Hypothalamus (tissue), 51 donors: ENCODE results near the gene SMIM17.
A peak's percentile ranks its signal among the peaks of the same experiment; 100 is the strongest.

Experiments
- DNase-seq, 51 donors: peaks; one replicate each; lab custom pipeline; 2025; lab: John Stamatoyannopoulos, UW

SMIM17 gene

DNA sequence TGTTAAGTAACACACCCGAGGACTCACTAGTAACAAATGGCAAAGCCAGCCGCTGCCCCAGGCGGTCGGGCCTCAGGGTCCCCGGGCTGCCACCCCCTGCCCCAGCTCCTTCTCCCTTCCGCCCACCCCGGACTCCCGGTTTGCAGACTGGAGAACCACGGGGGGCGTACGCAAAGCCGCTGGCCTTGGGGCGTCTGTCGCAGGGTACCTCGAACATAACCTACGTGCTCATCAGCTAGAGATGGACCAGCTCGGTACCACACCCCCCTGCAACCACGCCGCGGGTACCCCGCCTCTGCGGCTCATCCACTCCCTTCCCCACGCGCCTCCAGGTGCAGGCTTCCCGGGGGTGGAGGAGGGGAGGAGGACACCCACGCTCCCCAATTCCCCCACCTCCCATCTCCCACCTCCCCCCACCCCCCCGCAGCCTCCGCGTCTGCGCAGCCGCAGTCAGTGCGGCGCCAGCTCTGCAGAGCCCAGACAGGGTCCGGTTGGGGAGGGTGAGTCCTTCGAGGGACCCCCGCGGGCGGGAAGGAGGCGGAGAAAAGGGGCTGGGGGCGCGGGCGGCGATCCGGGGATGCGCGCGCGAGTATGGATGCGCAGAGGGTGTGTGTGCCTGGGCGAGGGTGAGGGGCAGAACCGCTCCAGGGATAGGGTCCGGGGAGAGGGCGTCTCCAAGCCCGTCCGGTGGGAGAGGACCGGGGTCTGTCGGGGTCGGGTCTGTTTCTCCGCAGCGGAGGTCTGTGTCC lies at the start of gene SMIM17:
Gene SMIM17 (plus strand): TSS at position 449 of the 749 bp plus-strand sequence. CDS start 2,509 bp downstream, outside the sequence.
- peak in 3 of 51 donors; percentile 19 to 42 (median 26) for DNase-seq

DNA sequence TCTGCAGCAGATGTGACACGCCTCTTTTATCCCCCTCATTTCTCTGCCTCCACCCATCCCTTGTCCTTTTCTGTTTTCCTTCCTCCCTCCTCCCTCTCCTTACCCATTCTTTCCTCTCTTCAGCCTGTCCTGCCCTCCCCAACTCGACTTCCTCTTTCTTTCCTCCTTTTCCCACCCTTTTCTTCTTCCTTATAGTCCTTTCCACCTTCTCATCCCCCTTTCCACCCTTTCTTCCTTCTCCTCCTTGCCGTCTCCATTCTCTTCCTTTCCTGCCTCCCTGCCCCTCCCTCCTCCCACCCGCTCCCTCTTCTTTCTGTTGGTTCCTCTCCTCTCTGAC lies 48.5 kb upstream of the SMIM17 start:
- DNase-seq, result no peak

DNA sequence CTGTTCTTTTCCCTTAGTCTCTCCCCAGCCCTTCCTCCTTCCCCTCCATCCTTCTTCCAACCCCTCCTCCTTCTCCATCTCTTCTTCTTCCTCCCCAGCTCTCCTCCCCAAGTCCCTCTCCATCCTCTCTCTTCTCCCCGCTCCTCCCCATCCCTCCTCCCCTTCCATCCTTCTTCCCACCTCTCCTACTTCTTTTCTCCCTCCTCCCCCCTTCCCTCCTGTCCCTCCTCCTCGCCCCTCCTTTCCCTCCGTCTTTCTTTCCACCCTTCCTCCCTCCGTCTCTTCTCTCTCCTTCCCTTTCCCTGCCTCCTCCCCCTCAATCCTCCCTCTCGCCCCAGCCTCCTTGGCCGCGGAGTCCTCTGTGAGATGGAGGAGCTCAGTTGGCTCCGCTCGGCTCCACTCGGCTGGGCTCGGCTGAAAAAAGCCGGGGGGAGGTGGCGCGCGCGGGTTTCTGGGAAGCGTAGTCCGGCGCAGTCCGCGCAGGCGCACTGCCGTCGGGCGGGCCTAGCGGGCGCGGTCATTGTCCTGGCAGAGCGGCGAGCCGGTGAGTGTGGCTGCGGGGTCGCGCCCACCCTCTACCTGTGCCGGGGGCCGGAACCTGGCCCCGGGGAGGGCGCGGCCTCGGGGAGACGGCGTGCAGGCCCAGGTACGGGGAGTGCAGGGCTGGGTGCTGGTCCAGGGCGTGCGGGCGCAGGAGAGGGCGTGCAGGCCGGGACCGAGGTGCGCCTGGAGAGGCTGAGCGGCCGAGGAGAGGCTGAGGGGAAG lies 48.0 kb upstream of the SMIM17 start, which contains the start of gene ZNF71:
Gene ZNF71 (plus strand): TSS at position 520 of the 765 bp plus-strand sequence. CDS start 6,257 bp downstream, outside the sequence.
- peak; percentile 24 to 91 (median 80) for DNase-seq

- DNase-seq, result no peak
Measured at GRCh38 chr19:56595548-56595899, 47.4 kb upstream of the SMIM17 start.

GRCh38 chr19:56596676-56597075 lies 46.3 kb upstream of the SMIM17 start:
- DNase-seq, result no peak

DNA sequence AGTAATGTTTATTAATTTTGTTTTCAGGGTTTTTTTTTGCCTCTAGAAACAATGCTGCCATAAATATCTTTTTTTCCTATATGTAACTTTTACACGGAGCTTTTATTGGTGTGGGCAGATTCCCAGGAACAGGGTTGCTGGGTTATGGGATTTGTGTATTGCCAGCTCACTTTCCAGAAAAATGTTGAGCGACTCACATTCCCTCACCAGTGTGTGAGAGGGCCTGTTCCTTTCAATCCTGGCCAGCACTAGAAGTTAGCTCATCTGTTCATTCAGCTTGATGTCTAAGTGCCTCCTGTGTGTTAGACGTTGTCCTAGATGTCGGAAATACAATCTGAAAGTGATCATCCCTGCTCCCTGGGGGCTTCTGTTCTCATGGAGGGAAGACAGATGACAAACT lies 45.3 kb upstream of the SMIM17 start:
- no peak for DNase-seq

DNA sequence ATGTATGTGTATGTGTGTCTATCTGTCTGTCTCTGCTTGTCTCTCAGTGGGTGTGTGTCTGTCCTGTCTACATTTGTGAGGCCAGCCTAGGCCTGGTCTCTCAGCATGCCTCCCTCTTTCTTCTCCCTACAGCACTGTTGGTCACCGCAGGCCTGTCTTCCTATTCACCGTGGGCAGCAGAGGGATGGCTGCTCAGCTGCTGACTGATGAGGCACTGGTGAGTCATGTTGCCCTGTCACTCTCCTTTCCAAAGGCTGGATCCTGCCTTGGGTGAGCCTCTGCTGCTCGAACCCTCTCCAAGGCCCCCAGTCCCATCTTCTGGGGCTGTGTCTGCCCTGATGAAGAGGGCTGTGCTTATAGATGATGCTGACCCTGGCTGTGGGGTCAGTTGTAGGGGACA lies 41.6 kb upstream of the SMIM17 start:
- peak in 1 of 51 donors; percentile 39 for DNase-seq

- peak in 29 of 51 donors; percentile 4 to 76 (median 36) for DNase-seq
Measured at GRCh38 chr19:56603829-56604228, 39.1 kb upstream of the SMIM17 start.

- no peak for DNase-seq
Measured at GRCh38 chr19:56608274-56608964, 34.5 kb upstream of the SMIM17 start.

- no peak for DNase-seq
Measured at GRCh38 chr19:56611288-56611687, 31.7 kb upstream of the SMIM17 start.

DNA sequence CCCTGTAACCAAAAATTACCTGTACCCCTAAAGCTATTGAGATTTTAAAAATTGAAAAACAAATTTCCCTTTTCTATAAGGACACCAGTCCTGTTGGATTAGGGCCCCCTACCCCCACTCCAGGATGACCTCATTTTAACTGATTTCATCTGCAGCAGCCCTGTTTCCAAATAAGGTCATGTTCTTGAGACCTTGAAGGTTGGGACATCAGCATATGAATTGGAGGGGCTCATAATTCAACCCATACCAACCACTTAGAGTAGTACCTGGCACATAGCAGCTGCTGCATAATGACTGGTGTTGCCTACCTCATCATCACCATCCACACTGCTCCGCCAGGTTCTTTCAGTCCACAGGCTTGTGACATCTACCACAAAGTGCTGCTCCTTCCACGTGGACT lies 30.2 kb upstream of the SMIM17 start:
- DNase-seq, result no peak

- DNase-seq, result no peak
Measured at GRCh38 chr19:56613639-56614038, 29.3 kb upstream of the SMIM17 start.

DNA sequence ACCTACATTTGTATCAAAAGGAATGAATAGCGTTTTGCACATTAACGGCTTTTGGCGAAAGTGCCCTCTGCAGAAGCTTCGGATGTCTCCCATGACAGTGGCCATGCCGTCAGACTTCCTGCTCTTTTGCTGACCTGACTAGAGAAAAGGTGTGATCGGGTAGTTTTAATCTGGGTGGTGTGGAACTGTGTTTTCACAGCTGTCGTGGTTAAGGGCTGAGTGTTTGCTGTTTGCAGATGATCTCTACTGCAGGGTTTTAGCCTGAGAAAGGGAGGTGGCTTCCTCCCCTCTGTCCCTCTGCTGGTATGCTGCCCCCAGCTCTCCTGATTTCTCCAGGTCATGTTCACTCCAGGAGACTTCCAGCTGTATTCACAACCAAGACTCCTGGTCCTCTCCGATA lies 25.4 kb upstream of the SMIM17 start:
- DNase-seq, result no peak

- DNase-seq, result no peak
Measured at GRCh38 chr19:56619121-56619520, 23.8 kb upstream of the SMIM17 start.

DNA sequence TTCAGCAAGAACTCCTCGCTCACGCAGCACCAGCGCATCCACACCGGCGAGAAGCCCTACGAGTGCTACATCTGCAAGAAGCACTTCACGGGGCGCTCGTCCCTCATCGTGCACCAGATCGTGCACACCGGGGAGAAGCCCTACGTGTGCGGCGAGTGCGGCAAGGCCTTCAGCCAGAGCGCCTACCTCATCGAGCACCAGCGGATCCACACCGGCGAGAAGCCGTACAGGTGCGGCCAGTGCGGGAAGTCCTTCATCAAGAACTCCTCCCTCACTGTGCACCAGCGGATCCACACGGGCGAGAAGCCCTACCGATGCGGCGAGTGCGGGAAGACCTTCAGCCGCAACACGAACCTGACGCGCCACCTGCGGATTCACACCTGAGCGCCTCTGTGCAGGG lies 20.6 kb upstream of the SMIM17 start:
- DNase-seq, result no peak

- DNase-seq, result no peak
Measured at GRCh38 chr19:56623006-56623405, 20.0 kb upstream of the SMIM17 start.

DNA sequence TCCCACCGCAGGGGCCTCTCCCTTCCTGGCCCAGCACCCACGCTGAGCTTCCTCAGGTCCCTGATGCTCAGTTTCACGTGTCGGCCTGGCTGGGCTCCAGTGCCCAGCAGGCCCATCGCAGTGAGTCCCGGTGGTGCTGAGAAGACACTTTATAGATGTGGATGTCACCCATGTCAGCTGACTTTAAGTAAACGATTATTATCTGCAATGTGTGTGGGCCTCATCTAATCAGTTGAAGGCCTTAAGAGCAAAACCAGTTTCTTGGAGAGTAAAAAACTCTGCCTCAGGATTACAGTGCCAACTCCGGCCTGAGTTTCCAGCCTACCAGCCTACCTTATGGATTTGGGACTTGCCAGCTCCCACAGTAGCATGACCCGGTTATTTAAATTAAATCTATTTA lies 17.3 kb upstream of the SMIM17 start:
- no peak for DNase-seq

- no peak for DNase-seq
Measured at GRCh38 chr19:56633021-56633420, 9.9 kb upstream of the SMIM17 start.

DNA sequence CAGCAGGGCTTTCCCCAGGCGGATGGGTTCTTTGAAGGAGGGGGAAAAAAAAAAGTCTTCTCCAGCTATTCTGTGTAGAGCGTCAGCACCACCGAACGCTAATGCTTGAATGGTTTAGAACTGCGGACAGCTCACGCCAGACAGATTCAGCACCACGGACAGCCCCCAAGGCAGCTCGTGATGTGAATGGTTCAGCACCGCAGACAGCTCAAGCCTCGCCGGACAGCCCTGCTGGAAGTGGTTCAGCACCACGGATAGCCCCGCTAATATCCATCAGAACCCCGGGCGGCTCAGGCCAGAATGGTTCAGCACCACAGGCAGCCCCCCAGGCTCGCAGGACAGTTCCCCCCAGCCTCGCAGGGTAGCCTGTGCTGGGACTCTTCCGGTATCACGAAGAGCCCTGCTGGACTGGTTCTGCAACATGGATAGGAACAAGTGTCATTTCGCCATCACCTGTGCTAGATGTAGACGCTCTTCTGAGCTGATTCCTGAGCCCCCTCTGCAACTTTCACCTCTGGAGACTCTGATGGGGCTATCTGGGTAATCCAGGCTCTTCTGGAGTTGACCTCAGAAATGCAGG lies 4.9 kb upstream of the SMIM17 start:
- peak in 44 of 51 donors; percentile 3 to 82 (median 46) for DNase-seq

DNA sequence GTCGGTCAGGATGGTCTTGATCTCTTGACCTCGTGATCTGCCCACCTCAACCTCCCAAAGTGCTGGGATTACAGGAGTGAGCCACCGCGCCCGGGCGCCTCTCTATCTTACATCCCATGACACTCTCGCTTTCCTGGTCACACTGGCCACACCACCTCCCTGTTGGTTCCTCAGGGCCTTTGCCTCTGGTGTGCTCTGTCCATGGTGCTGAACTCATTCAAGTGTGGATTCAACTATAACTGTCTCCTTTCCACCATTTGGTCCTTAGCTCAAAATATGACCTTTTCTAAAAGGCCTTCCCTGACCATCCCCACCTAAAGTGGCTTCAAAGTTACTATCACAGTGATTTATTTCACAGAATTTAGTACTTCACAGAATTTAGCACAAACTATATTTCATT lies 3.7 kb upstream of the SMIM17 start:
- no peak for DNase-seq

DNA sequence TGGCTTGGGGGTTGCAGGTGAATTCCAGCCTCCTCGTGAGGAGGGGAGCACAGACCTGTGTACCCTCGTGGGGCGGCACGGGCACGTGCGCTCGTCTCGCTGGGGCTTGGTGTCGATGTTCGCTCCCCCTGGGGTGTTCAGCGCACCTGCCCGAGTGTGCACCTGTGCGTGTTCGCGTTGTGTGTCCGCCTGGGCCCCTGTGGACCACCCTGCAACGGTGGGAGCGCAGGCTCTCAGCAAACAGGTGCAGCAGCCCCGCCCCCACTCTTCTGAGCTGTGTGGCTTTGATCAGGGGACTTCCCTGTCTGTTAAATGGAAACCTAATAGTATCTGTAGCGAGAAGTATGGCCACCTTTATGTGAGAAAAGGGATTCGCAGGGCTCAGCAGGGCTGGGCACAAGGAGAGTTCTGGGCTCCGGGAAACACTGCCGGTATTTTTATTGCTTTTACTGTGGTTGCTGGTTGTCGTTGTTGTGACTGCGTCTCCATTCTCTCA lies 549 bp downstream of the SMIM17 start:
- peak in 2 of 51 donors; percentile 9 to 31 for DNase-seq
